Measurements from ENCODE around the gene PCCA.

PCCA gene

GRCh38 chr13:100340865-100341264 is 252.0 kb downstream of the PCCA start:
- WGBS (ENCODE audit: insufficient coverage, insufficient read length) = no CpG with 5 or more reads among the region's 2 CpGs
- H3K9me3 ChIP-seq (ENCODE audit: control insufficient read depth, insufficient read depth, low read length) = no peaks in the 10 kb centered on the region
- no peak overlapping the region for H3K4me3 ChIP-seq (ENCODE audit: low read length)
- no peaks in the 10 kb centered on the region for H3K4me1 ChIP-seq (ENCODE audit: control insufficient read depth, insufficient read depth, low read length)
- H3K36me3 ChIP-seq (ENCODE audit: control insufficient read depth, insufficient read depth, low read length) = no peaks in the 10 kb centered on the region
- no peak for DNase-seq (ENCODE audit: low read depth, low spot score)
- H3K27ac ChIP-seq (ENCODE audit: low read length) = no peak overlapping the region
- no peaks in the 10 kb centered on the region for H3K27me3 ChIP-seq (ENCODE audit: control insufficient read depth, insufficient read depth, low read length)

GRCh38 chr13:100341327-100341726 is 252.4 kb downstream of the PCCA start:
- WGBS (ENCODE audit: insufficient coverage, insufficient read length) = no CpG with 5 or more reads among the region's 6 CpGs
- no peaks in the 10 kb centered on the region for H3K36me3 ChIP-seq (ENCODE audit: control insufficient read depth, insufficient read depth, low read length)

GRCh38 chr13:100344544-100344943 is 255.7 kb downstream of the PCCA start:
- WGBS (ENCODE audit: insufficient coverage, insufficient read length) = no CpG with 5 or more reads among the region's 4 CpGs
- no peak for DNase-seq (ENCODE audit: low read depth, low spot score)
- H3K9me3 ChIP-seq (ENCODE audit: control insufficient read depth, insufficient read depth, low read length) = no peaks in the 10 kb centered on the region

More at GRCh38 chr13:100341327-100341726, 252.4 kb downstream of the PCCA start:
- Histone ChIP-seq H3K27me3 (ENCODE audit: control insufficient read depth, insufficient read depth, low read length) (no peaks in the 10 kb centered on the region), H3K27ac (ENCODE audit: low read length) (no peak overlapping the region), H3K4me1 (ENCODE audit: control insufficient read depth, insufficient read depth, low read length) (no peaks in the 10 kb centered on the region), H3K9me3 (ENCODE audit: control insufficient read depth, insufficient read depth, low read length) (no peaks in the 10 kb centered on the region), H3K4me3 (ENCODE audit: low read length) (no peak overlapping the region)
- no peak for DNase-seq (ENCODE audit: low read depth, low spot score)

GRCh38 chr13:100347968-100348367 is 259.1 kb downstream of the PCCA start:
- no peaks in the 10 kb centered on the region for H3K36me3 ChIP-seq (ENCODE audit: control insufficient read depth, insufficient read depth, low read length)
- no peak for DNase-seq (ENCODE audit: low read depth, low spot score)
- H3K27me3 ChIP-seq (ENCODE audit: control insufficient read depth, insufficient read depth, low read length) = no peaks in the 10 kb centered on the region
- H3K9me3 ChIP-seq (ENCODE audit: control insufficient read depth, insufficient read depth, low read length) = no peaks in the 10 kb centered on the region
- no peaks in the 10 kb centered on the region for H3K4me1 ChIP-seq (ENCODE audit: control insufficient read depth, insufficient read depth, low read length)
- no peak overlapping the region for H3K4me3 ChIP-seq (ENCODE audit: low read length)
- WGBS (ENCODE audit: insufficient coverage, insufficient read length) = no CpG with 5 or more reads among the region's 3 CpGs
- H3K27ac ChIP-seq (ENCODE audit: low read length) = no peak overlapping the region

More at GRCh38 chr13:100344544-100344943, 255.7 kb downstream of the PCCA start:
- Histone ChIP-seq H3K4me3 (ENCODE audit: low read length) (no peak overlapping the region), H3K36me3 (ENCODE audit: control insufficient read depth, insufficient read depth, low read length) (no peaks in the 10 kb centered on the region), H3K27me3 (ENCODE audit: control insufficient read depth, insufficient read depth, low read length) (no peaks in the 10 kb centered on the region), H3K27ac (ENCODE audit: low read length) (no peak overlapping the region), H3K4me1 (ENCODE audit: control insufficient read depth, insufficient read depth, low read length) (no peaks in the 10 kb centered on the region)

DNA sequence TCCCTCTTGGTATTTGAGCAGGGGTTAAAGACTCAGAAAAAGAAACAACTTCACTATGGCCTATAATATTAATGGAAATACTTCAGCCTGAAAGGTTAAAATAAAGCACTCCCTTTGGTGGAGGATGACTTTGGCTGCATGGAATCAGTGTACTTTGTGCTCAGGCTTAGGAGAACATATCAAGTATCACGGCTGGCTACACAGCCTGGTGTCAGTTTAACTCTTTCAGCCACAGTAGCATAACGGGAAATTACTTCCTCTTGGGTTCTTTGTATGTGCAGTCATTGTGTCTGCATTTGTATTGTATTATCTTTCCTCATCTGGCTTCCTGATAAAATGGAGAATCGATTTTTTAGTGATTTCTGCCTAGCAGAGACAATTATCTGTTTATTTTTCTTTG is 260.7 kb downstream of the PCCA start:
- H3K4me3 ChIP-seq (ENCODE audit: low read length) = no peak overlapping the region
- H3K27me3 ChIP-seq (ENCODE audit: control insufficient read depth, insufficient read depth, low read length) = no peaks in the 10 kb centered on the region
- no peaks in the 10 kb centered on the region for H3K4me1 ChIP-seq (ENCODE audit: control insufficient read depth, insufficient read depth, low read length)
- H3K27ac ChIP-seq (ENCODE audit: low read length) = no peak overlapping the region
- no peak for DNase-seq (ENCODE audit: low read depth, low spot score)
- H3K9me3 ChIP-seq (ENCODE audit: control insufficient read depth, insufficient read depth, low read length) = no peaks in the 10 kb centered on the region
- no peaks in the 10 kb centered on the region for H3K36me3 ChIP-seq (ENCODE audit: control insufficient read depth, insufficient read depth, low read length)
- WGBS (ENCODE audit: insufficient coverage, insufficient read length) = no CpG with 5 or more reads among the region's 3 CpGs

DNA sequence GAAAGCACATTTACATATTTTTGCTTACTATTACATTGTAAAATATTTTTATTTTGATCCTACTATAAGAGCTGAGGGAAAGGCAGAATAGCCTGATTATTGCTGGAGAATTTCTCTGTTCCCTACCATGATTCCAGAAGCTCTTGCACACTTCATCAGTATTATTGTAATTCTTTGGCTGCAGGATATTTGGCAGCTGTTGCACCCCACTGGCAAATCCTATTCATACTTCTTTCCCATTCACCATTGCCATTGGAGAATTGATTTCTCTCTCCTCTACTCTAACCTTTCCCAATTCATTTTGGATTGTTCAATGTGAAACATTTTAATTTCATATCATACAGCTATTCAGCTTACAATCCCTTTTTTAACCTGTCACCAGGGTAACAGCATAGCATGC is 261.7 kb downstream of the PCCA start:
- no peaks in the 10 kb centered on the region for H3K36me3 ChIP-seq (ENCODE audit: control insufficient read depth, insufficient read depth, low read length)
- no peak for DNase-seq (ENCODE audit: low read depth, low spot score)
- H3K4me3 ChIP-seq (ENCODE audit: low read length) = no peak overlapping the region
- H3K27ac ChIP-seq (ENCODE audit: low read length) = no peak overlapping the region
- H3K4me1 ChIP-seq (ENCODE audit: control insufficient read depth, insufficient read depth, low read length) = no peaks in the 10 kb centered on the region
- H3K9me3 ChIP-seq (ENCODE audit: control insufficient read depth, insufficient read depth, low read length) = no peaks in the 10 kb centered on the region
- H3K27me3 ChIP-seq (ENCODE audit: control insufficient read depth, insufficient read depth, low read length) = no peaks in the 10 kb centered on the region

DNA sequence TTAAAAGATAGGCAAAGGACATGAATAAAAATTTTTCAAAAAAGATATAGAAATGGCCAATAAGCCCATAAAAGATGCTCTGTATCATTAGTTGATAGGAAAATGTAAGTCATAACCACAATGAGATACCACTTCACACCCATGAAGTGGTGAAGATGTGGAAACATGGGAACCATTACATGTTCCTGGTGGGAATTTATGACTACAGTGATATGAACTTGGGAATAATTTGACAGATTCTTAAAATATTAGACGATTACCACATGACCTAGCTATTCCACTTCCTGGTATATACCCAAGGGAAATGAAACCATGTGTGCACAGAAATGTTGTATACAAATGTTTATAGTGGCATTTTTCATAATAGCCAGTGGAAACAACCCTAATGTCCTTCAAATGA is 267.5 kb downstream of the PCCA start:
- Histone ChIP-seq H3K27me3 (ENCODE audit: control insufficient read depth, insufficient read depth, low read length) (no peaks in the 10 kb centered on the region), H3K4me3 (ENCODE audit: low read length) (no peak overlapping the region)
- no CpG with 5 or more reads among the region's 1 CpG for WGBS (ENCODE audit: insufficient coverage, insufficient read length)

GRCh38 chr13:100356889-100357288 is 268.0 kb downstream of the PCCA start:
- Histone ChIP-seq H3K9me3 (ENCODE audit: control insufficient read depth, insufficient read depth, low read length) (no peaks in the 10 kb centered on the region), H3K27ac (ENCODE audit: low read length) (no peak overlapping the region), H3K36me3 (ENCODE audit: control insufficient read depth, insufficient read depth, low read length) (no peaks in the 10 kb centered on the region), H3K4me1 (ENCODE audit: control insufficient read depth, insufficient read depth, low read length) (no peaks in the 10 kb centered on the region), H3K4me3 (ENCODE audit: low read length) (no peak overlapping the region), H3K27me3 (ENCODE audit: control insufficient read depth, insufficient read depth, low read length) (no peaks in the 10 kb centered on the region)
- no CpG with 5 or more reads among the region's 3 CpGs for WGBS (ENCODE audit: insufficient coverage, insufficient read length)
- no peak for DNase-seq (ENCODE audit: low read depth, low spot score)

More for the DNA sequence above, 267.5 kb downstream of the PCCA start:
- Histone ChIP-seq H3K27ac (ENCODE audit: low read length) (no peak overlapping the region), H3K4me1 (ENCODE audit: control insufficient read depth, insufficient read depth, low read length) (no peaks in the 10 kb centered on the region), H3K36me3 (ENCODE audit: control insufficient read depth, insufficient read depth, low read length) (no peaks in the 10 kb centered on the region), H3K9me3 (ENCODE audit: control insufficient read depth, insufficient read depth, low read length) (no peaks in the 10 kb centered on the region)
- DNase-seq (ENCODE audit: low read depth, low spot score) = no peak

GRCh38 chr13:100357764-100358163 is 268.9 kb downstream of the PCCA start:
- Histone ChIP-seq H3K9me3 (ENCODE audit: control insufficient read depth, insufficient read depth, low read length) (no peaks in the 10 kb centered on the region), H3K27ac (ENCODE audit: low read length) (no peak overlapping the region), H3K4me3 (ENCODE audit: low read length) (no peak overlapping the region), H3K27me3 (ENCODE audit: control insufficient read depth, insufficient read depth, low read length) (no peaks in the 10 kb centered on the region), H3K36me3 (ENCODE audit: control insufficient read depth, insufficient read depth, low read length) (no peaks in the 10 kb centered on the region), H3K4me1 (ENCODE audit: control insufficient read depth, insufficient read depth, low read length) (no peaks in the 10 kb centered on the region)
- no CpG with 5 or more reads among the region's 1 CpG for WGBS (ENCODE audit: insufficient coverage, insufficient read length)
- no peak for DNase-seq (ENCODE audit: low read depth, low spot score)

DNA sequence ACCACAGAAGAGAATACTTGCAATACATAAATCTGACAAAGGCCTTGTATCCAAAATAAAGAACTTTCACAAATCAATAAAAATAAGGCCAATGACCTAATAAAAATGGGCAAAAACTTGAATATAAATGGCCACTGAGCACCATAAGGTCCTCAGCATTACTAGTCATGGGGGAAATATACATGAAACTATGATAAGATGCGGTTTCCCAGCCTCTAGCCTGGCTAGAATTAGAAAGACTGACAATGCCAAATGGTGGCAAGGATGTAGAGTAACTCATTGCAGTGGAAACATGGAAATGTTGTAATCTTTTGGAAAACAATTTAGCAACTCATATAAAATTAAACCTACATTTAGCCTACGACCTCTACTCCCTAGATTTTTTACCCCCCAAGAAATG is 272.6 kb downstream of the PCCA start:
- no peak for DNase-seq (ENCODE audit: low read depth, low spot score)
- WGBS (ENCODE audit: insufficient coverage, insufficient read length) = no CpG with 5 or more reads among the region's 2 CpGs

GRCh38 chr13:100362371-100362770 is 273.5 kb downstream of the PCCA start:
- WGBS (ENCODE audit: insufficient coverage, insufficient read length) = no CpG with 5 or more reads among the region's 2 CpGs
- H3K9me3 ChIP-seq (ENCODE audit: control insufficient read depth, insufficient read depth, low read length) = no peaks in the 10 kb centered on the region
- H3K4me3 ChIP-seq (ENCODE audit: low read length) = no peak overlapping the region
- no peaks in the 10 kb centered on the region for H3K27me3 ChIP-seq (ENCODE audit: control insufficient read depth, insufficient read depth, low read length)
- no peak overlapping the region for H3K27ac ChIP-seq (ENCODE audit: low read length)
- H3K4me1 ChIP-seq (ENCODE audit: control insufficient read depth, insufficient read depth, low read length) = no peaks in the 10 kb centered on the region; the same call in 1 of the 2 replicates
- no peaks in the 10 kb centered on the region for H3K36me3 ChIP-seq (ENCODE audit: control insufficient read depth, insufficient read depth, low read length)
- DNase-seq (ENCODE audit: low read depth, low spot score) = no peak

More for the DNA sequence above, 272.6 kb downstream of the PCCA start:
- H3K4me1 ChIP-seq (ENCODE audit: control insufficient read depth, insufficient read depth, low read length) = no peaks in the 10 kb centered on the region; the same call in 1 of the 2 replicates
- H3K36me3 ChIP-seq (ENCODE audit: control insufficient read depth, insufficient read depth, low read length) = no peaks in the 10 kb centered on the region
- no peaks in the 10 kb centered on the region for H3K27me3 ChIP-seq (ENCODE audit: control insufficient read depth, insufficient read depth, low read length)
- H3K4me3 ChIP-seq (ENCODE audit: low read length) = no peak overlapping the region
- H3K9me3 ChIP-seq (ENCODE audit: control insufficient read depth, insufficient read depth, low read length) = no peaks in the 10 kb centered on the region
- no peak overlapping the region for H3K27ac ChIP-seq (ENCODE audit: low read length)
